KBM-7 (cell line): ENCODE measurements around the gene BTRC.
A peak's percentile ranks its signal among the peaks of the same experiment; 100 is the strongest.
"Not testable (repeated sequence)": the region's sequence is repeated elsewhere in the genome, so short reads cannot be mapped to it uniquely, and the experiment has no call there.

Experiments
- DNase-seq: peaks from one replicate; pipeline ENCODE4 v3.0.0-alpha.2; 2015
- in situ Hi-C: fragments of 300-500 bp; cut with MboI; formaldehyde crosslinking; loops from 2 replicates; pipeline ENCODE4 v1.14.3; 2020; ENCODE audit warnings: low sequenced_read_pairs, low pct_unique_long_range_greater_than_20kb, mixed read lengths

Gene BTRC

DNA sequence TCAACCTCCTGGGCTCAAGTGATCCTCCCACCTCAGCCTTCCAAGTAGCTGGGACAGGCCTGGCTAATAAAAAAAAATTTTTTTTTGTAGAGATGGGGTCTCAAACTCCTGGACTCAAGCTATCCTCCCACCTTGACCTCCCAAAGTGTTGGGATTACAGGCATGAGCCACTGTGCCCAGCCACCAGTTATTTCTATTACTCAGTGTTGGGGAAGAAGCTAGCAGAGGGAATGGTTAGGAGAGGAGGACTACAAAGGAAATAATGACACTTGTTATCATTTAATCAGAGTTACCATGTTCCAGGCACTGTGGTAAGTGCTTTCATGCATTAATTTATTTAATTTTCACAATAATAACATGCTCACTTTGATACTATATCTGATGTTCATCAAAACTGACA is 17.6 kb upstream of the BTRC start:
- DNase-seq, result no peak
- in situ Hi-C loops, result no loop called here

DNA sequence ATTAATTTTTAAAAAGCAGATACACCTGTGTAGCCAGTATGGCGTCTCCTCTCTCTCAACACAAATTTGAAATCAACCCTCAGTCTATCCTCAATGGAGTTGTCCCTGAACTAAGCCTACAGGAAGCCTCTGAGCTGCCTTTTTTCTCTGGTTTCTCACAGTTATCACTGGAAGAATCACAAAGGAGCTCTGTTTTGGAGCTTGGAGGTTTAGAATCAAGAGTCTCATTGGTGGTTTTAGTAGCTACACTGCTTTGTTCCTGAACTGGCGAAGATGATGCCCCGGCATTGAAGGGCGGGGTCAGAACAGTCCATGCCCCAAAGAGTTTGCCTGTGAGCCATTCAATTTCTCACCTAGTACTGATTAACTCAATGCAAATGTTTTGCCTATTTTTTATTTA is 16.1 kb upstream of the BTRC start:
- in situ Hi-C loops, result no loop called here
- no peak for DNase-seq

DNA sequence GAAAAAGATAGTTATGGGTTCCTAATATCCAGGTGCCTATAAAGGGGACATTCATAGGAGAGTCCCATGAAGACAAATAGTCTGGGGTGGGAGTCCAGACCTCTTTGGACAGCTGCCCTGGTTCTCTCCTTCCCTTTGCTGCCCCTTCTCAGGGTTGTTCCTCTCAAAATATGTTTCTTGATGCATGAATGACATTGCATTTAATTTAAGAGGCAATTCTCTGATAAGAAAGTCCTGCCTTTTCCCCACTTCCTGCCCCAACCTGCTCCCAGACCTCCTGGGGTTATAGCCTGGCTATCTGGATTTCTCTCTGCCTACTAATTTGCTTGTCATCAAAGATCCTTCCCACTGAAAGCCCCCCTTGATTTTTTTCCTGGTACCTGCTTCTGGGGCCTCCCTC is 12.5 kb upstream of the BTRC start:
- in situ Hi-C loops, result no loop called here

DNA sequence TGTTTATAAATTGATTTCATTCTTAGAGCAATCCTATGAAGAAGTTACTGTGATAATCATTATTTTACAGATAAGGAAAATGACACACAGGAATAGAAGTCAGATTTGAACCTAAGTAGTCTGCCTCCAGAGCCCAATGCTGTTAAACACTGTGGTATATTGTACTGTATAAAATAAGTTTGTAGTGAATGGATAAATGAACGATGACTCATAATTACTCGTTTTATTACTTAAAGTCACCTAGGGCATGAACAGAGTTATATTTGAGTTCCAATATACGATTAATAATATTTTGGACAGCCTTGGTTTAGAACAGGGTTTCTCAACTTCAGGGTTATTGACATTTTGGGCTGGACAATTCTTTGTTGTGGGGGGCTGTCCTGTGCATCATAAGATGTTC is 7.8 kb upstream of the BTRC start:
- DNase-seq, result no peak
- in situ Hi-C loops, result no loop called here

More for the DNA sequence above, 12.5 kb upstream of the BTRC start:
- DNase-seq, result no peak

GRCh38 chr10:101351017-101351416 is 2.9 kb upstream of the BTRC start:
- in situ Hi-C loops, result no loop called here
- no peak for DNase-seq

DNA sequence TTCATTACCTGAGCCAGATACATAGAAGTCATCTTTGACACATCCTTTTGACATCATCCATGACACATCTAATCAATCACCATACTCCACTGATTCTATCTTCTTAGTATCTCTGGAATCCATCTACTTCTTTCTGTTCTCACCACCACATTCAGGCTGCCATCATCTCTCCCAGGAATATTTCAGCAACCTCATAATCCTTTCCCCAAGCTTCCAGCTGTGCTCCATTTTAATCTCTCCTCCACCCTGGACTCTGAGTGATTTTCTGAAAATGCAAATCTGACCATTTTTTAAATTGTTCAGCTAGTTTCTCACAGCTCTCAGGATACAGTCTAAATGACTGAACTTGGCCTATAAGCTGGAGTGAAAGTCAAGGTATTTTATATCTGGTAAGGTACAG is 2.5 kb upstream of the BTRC start:
- DNase-seq, result no peak
- in situ Hi-C loops, result no loop called here

DNA sequence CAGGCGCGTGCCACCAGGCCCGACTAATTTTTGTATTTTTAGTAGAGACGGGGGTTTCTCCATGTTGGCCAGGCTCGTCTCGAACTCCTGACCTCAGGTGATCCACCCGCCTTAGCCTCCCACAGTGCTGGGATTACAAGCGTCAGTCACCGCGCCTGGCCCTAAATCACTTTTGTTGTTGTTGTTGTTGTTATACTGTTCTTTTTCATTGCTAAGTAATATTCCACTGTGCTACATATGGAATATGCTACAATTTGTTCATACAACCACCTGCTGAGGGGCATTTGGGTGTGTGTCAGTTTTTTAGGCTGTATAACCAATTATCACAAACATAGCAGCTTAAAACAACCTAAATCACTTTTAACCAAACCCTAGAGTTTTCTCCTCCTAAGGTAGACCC is 1.1 kb upstream of the BTRC start:
- DNase-seq, in situ Hi-C loops: not testable (repeated sequence)

- in situ Hi-C loops, result no loop called here
- DNase-seq, result no peak
Measured at GRCh38 chr10:101354328-101355071, 535 bp downstream of the BTRC start.

- DNase-seq, result peak; percentile 15
- in situ Hi-C loops, result no loop called here
Measured at GRCh38 chr10:101355072-101355706, 1.2 kb downstream of the BTRC start.

- in situ Hi-C loops, result no loop called here
- no peak for DNase-seq
Measured at GRCh38 chr10:101356132-101356531, 2.2 kb downstream of the BTRC start.

DNA sequence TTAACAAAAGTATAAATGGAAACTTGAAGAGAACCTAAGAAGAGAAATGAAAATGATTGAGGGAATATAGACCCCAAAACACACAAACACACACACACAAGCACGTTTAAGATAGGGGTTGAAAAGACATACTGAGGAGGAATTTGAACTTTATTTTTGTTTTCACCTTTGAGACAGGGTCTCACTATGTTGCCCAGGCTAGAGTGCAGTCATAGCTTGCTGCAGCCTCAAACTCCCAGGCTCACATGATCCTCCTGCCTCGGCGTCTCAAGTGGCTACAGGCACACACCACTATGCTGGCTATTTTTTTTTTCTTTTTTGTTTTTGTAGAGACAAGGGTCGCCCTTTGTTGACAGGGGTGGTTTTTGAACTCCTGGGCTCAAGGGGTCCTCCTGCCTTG is 4.0 kb downstream of the BTRC start:
- in situ Hi-C loops, result no loop called here
- DNase-seq, result no peak

DNA sequence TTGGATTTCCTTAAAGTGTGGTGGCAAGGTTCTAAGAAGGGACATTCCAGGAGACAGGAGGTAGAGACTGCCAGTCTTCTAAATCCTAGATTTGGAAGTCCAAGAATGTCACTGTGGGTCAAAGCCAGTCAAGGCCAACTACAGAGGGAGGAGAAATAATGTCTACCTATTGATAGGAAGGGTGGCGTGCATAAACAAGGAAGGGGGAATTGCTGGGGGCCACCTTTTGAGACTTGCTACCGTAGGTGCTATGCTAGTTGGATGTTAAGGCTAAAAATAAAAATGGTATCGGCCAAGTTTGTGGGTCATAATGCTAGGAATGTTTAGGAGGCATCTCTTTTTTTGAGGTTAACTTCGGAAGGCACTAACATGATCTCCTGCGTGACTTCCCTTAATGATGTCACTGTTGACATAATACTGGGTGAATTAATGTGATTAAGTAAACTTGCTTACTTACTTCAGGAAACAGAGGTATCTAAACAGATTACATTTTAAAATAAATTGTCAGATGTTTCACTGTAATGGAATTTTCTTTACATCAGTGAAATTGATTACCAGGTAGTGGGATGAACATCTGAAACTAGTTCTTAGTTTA is 4.8 kb downstream of the BTRC start:
- DNase-seq, result no peak
- in situ Hi-C loops, result no loop called here

DNA sequence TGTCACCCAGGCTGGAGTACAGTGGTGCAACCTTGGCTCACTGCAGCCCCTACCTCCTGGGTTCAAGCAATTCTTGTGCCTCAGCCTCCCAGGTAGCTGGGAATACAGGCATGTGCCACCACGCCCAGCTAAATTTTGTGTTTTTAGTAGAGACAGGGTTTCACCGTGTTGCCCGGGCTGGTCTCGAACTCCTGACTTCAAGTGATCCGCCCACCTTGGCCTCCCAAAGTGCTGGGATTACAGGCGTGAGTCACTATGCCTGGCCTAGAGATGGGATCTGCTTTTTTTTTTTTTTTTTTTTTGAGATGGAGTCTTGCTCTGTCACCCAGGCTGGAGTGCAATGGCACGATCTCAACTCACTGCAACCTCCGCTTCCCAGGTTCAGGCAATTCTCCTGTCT is 6.1 kb downstream of the BTRC start:
- DNase-seq, in situ Hi-C loops: not testable (repeated sequence)

DNA sequence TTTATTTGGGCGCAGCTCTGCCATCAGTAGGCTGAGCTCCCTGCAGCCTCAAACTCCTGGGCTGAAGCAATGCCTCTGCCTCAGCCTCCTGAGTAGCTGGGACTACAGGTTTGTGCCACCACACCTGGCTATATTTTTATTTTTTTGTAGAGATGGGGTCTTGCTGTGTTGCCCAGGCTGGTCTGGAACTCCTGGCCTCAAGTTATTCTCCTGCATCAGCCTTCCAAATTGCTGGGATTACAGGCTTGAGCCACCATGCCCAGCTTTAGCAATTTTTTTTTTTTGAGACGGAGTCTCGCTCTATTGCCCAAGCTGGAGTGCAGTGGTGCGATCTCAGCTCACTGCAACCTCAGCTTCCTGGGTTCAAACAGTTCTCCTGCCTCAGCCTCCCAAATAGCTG is 6.9 kb downstream of the BTRC start:
- in situ Hi-C loops, DNase-seq: not testable (repeated sequence)

GRCh38 chr10:101363850-101364400 is 10.0 kb downstream of the BTRC start:
- no peak for DNase-seq
- in situ Hi-C loops, result no loop called here

DNA sequence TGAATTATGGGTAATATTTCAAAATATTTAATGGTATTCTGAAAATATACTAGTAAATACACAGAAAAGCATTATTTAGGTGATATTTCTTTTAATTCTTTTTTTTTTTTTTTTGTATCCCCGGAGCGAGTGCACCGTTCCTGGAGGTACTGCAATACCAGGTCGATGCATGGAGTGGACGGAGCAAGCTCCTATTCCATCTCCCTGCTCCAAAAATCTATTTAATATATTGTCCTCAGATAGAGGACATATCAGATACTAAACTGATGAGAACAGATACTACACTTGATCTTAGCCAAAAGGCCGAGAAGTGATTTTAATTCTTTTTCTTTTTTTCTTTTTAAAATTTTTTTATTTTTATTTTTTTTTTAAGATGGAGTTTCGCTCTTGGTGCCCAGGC is 10.8 kb downstream of the BTRC start:
- DNase-seq, result no peak
- in situ Hi-C loops, result no loop called here

DNA sequence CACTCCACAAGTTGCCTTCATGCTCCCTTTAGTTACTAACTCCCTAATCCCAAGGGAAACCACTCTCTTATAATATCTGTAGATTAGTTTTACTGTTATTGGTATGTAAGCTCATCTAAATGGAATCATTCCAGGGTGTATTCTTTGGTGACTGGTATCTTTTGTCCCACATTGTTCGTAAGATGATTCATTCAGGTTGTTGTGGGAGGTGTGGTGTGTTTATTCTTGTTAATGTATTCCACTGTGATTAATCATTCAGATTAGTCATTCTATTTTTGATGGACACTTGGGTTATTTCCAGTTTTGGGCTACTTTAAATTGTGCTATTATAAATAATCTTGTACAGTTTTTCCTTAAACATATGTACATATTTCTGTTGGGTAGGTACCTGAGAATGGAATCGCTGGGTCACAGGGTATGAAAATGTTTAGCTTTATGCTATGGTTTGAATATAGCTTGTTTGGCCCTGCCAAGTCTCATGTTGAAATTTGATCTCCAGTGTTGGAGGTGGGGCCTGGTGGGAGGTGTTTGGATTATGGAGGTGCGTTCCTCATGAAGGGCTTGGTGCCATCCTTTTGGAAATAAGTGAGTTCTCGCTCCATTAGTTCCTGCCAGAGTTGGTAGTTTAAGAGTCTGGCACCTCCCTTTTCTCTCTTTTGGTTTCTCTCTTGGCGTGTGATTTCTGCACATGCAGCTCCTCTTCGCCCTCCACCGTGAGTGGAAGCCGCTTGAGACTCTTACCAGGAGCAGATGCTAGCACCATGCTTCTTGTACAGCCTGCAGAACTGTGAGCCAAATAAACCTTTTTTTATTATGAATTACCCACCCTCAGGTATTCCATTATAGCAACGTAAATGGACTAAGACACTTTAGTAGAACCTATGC is 13.8 kb downstream of the BTRC start:
- in situ Hi-C loops, result no loop called here

DNA sequence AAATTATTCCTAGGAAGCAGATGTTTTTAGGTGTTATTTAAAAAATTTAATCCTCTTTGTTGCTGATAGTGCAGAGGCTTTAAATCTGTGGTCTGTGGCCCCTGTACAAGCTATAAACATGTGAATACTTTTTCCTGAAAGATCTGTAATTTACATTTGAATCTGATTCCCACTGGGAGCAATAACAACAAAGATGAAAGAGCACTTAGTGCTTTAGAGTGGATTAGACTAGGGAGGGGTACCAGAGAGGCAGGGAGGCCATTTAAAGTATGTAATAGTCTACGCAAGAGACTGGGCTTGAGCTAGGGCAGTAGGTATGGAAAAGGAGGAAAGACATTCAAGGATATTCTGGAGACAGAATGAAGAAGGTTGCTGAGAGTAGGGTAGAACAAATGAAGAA is 19.1 kb downstream of the BTRC start:
- DNase-seq, result no peak
- in situ Hi-C loops, result no loop called here

More for the DNA sequence above, 13.8 kb downstream of the BTRC start:
- no peak for DNase-seq

GRCh38 chr10:101373993-101374392 is 20.0 kb downstream of the BTRC start:
- DNase-seq, in situ Hi-C loops: not testable (repeated sequence)
